HL-60/S4 treated with retinoic acid at 250 ng/mL for 4 days and 3 days (cell line): ENCODE measurements around the gene PRM1.

Experiments used
- in situ Hi-C: fragments of 300-500 bp; cut with MboI; formaldehyde crosslinking; loops from 2 replicates; pipeline ENCODE4 v1.7.0; 2022; ENCODE audit warnings: low sequenced_read_pairs

The PRM1 gene

GRCh38 chr16:11254913-11255736 lies 26.0 kb downstream of the PRM1 start:
- in situ Hi-C loops, result loop anchor here (10.0 kb wide), 1 partner anchor 280 kb away; no protein-coding TSS in a partner anchor

- in situ Hi-C loops, result loop anchor here (10.0 kb wide), 1 partner anchor 279 kb away; no protein-coding TSS in a partner anchor
Observed at GRCh38 chr16:11253995-11254912, 26.9 kb downstream of the PRM1 start.

GRCh38 chr16:11253009-11253994 lies 27.8 kb downstream of the PRM1 start:
- in situ Hi-C loops, result loop anchor here (10.0 kb wide), 1 partner anchor 279 kb away; no protein-coding TSS in a partner anchor

- in situ Hi-C loops, result loop anchor here (10.0 kb wide), 1 partner anchor 278 kb away; no protein-coding TSS in a partner anchor
Observed at GRCh38 chr16:11252482-11252931, 28.6 kb downstream of the PRM1 start.

GRCh38 chr16:11251525-11252481 lies 29.3 kb downstream of the PRM1 start:
- in situ Hi-C loops, result loop anchor here (10.0 kb wide), 1 partner anchor 277 kb away; no protein-coding TSS in a partner anchor

GRCh38 chr16:11250786-11251524 lies 30.2 kb downstream of the PRM1 start:
- in situ Hi-C loops, result loop anchor here (10.0 kb wide), 1 partner anchor 276 kb away; no protein-coding TSS in a partner anchor

GRCh38 chr16:11250091-11250785 lies 30.9 kb downstream of the PRM1 start:
- in situ Hi-C loops, result loop anchor here (10.0 kb wide), 1 partner anchor 275 kb away; no protein-coding TSS in a partner anchor

GRCh38 chr16:11249233-11250061 lies 31.7 kb downstream of the PRM1 start:
- in situ Hi-C loops, result loop anchor here (10.0 kb wide), 1 partner anchor 275 kb away; no protein-coding TSS in a partner anchor

GRCh38 chr16:11248133-11248532 lies 33.0 kb downstream of the PRM1 start:
- in situ Hi-C loops, result no loop called here

GRCh38 chr16:11245988-11246387 lies 35.1 kb downstream of the PRM1 start:
- in situ Hi-C loops, result no loop called here

- in situ Hi-C loops, result no loop called here
Observed at GRCh38 chr16:11245222-11245737, 35.9 kb downstream of the PRM1 start.

GRCh38 chr16:11242658-11243057 lies 38.5 kb downstream of the PRM1 start:
- in situ Hi-C loops, result no loop called here

- in situ Hi-C loops, result no loop called here
Observed at GRCh38 chr16:11241480-11242204, 39.5 kb downstream of the PRM1 start.

- in situ Hi-C loops, result no loop called here
Observed at GRCh38 chr16:11240636-11241473, 40.3 kb downstream of the PRM1 start.
